ENCODE results near the gene ADPRS. TPM values are rescaled to one million over a fixed set of nuclear protein-coding genes. Genes with fewer than 3 reads are reported as not detected.

ADPRS gene
- total RNA-seq, 2 donors from 2014 or later, result 34.0 to 34.1 TPM

DNA sequence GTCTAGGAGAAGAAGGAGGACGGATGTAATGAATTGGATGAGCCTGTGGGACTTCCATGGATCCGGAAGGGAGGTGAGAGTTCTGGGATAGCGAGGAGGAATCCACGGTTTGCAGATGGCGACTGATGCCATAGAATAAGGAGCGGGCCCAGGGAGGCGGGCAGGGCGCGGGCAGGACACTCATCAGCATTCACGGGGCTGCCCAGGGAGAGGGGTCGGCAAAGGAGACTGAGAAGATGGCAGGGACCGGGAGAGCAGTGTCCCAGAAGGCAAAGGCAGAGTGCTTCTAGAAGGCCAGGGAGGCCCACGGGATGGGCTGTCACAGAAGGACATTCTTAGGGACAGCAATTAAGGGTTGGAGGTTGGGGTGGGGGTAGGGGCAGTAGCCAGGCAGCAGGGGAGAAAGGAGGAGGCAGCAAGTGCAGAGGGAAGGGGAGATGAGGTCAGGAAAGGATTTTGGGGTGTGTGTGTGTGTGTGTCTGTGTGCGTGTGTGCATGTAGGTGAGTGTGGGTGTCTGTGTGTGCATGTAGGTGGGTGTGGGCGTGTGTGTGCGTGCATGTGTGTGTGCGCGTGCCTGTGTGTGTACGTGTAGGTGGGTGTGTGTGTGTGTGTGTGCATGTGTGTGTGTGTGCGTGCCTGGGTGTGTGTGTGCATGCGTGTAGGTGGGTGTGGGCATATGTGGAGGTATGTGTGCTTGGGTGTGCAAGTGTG is 37.5 kb downstream of the ADPRS start:
- DNase-seq (ENCODE audit: low spot score) (no peak), ATAC-seq (ENCODE audit: insufficient number of reproducible peaks, low FRiP score, low read depth) (no peak)
- TF ChIP-seq, protein P1, sequence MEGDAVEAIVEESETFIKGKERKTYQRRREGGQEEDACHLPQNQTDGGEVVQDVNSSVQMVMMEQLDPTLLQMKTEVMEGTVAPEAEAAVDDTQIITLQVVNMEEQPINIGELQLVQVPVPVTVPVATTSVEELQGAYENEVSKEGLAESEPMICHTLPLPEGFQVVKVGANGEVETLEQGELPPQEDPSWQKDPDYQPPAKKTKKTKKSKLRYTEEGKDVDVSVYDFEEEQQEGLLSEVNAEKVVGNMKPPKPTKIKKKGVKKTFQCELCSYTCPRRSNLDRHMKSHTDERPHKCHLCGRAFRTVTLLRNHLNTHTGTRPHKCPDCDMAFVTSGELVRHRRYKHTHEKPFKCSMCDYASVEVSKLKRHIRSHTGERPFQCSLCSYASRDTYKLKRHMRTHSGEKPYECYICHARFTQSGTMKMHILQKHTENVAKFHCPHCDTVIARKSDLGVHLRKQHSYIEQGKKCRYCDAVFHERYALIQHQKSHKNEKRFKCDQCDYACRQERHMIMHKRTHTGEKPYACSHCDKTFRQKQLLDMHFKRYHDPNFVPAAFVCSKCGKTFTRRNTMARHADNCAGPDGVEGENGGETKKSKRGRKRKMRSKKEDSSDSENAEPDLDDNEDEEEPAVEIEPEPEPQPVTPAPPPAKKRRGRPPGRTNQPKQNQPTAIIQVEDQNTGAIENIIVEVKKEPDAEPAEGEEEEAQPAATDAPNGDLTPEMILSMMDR (IDR thresholded peaks at IDR 0.05), result no peak
- H3K9me3 ChIP-seq, result no peaks in the 10 kb centered on the region
- H3K4me1 ChIP-seq (ENCODE audit: control insufficient read depth in 1 of 2, low read depth in 2 of 2), result peaks cover 10 to 24% of the 10 kb centered on the region in 2 donors
- no peak overlapping the region for H3K27ac ChIP-seq
- no peaks in the 10 kb centered on the region for H3K27me3 ChIP-seq (replicated peaks; ENCODE audit: insufficient read depth)
- peak overlapping the region; percentile 86 for H3K4me3 ChIP-seq
- H3K36me3 ChIP-seq, result no peaks in the 10 kb centered on the region

DNA sequence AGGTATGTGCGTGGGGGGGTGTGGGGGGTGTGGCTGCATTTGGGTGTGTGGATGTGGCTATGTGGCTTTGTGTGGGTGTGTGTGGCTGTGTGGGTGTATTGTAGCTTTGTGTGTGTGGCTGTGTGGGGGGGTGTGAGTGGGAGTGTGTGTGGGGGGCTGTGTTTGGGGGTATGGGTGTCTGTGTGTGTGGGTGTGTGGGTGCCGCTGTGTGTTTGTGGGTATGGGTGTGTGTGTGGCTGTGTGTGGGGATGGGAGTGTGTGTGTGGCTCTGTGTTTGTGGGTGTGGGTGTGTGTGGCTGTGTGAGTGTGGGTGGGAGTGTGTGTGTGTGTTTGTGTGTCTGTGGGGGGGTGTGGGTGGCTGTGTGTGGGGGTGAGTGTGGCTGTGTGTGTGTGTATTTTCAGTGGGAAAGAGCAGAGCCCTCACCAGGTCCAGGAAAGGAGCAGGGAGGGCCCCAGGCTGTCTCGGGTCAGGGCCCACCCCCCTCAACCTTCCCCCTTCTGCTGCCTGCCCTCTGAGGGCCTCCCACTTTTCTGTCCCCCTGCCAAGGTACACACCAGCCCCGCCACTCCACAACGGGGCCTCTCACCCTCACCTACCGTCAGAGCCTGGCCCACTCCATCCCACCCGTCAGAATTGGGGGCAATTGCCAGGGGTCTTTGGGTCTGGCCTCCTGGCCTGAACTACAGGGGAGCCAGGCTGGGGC is 38.3 kb downstream of the ADPRS start:
- Histone ChIP-seq H3K36me3 (no peaks in the 10 kb centered on the region), H3K9me3 (no peaks in the 10 kb centered on the region), H3K4me1 (ENCODE audit: control insufficient read depth in 1 of 2, low read depth in 2 of 2) (peaks cover 10 to 24% of the 10 kb centered on the region in 2 donors), H3K27me3 (replicated peaks; ENCODE audit: insufficient read depth) (no peaks in the 10 kb centered on the region), H3K4me3 (no peak overlapping the region), H3K27ac (no peak overlapping the region)
- TF ChIP-seq, protein P1 (IDR thresholded peaks at IDR 0.05), result no peak
- DNase-seq (ENCODE audit: low spot score) (no peak), ATAC-seq (ENCODE audit: insufficient number of reproducible peaks, low FRiP score, low read depth) (no peak)

DNA sequence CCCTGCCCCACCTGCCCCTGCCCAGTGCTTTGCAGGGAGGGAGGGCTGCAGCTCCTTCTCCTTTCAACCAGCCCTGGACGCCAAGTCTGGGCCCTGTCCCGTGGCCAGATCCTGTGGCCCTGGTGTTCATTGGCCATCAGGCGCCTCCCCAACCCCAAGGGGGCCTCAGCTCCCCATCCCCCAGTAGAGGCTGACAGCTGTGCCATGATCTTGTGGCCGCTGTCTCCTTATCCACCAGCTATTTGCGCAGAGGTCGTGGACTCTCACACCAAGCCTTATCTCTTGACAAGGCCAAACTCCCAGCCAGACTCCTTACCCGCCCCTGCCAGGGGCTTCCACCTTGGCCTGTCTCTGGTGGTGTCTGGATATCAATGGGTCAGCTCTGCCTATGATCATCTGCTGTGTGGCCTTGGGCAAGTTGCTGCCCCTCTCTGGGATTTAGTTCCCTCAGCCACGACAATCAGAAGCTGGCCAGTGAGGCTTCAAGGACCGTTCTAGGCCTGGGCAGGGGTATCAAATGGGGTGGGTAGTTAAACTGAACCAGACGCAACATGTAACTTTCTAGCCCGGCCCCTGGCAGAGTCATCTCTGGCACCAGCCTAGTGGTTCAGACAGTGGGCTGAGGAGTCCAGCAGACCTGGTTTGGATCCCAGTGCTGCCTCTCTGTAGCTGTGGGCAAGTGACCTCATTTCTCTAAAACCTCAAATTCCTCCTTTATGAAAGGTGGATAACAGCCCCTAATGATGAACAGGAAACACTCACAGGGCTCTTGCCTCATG is 39.6 kb downstream of the ADPRS start:
- TF ChIP-seq, protein P1 (IDR thresholded peaks at IDR 0.05), result no peak
- no peak for ATAC-seq (ENCODE audit: insufficient number of reproducible peaks, low FRiP score, low read depth)
- Histone ChIP-seq H3K4me1 (ENCODE audit: control insufficient read depth in 1 of 2, low read depth in 2 of 2) (peaks cover 10 to 28% of the 10 kb centered on the region in 2 donors), H3K27me3 (replicated peaks; ENCODE audit: insufficient read depth) (no peaks in the 10 kb centered on the region), H3K4me3 (no peak overlapping the region), H3K36me3 (no peaks in the 10 kb centered on the region), H3K27ac (no peak overlapping the region), H3K9me3 (no peaks in the 10 kb centered on the region)
- no peak for DNase-seq (ENCODE audit: low spot score)

- ATAC-seq (ENCODE audit: insufficient number of reproducible peaks, low FRiP score, low read depth), result no peak
- DNase-seq (ENCODE audit: low spot score), result no peak
- no peaks in the 10 kb centered on the region for H3K27me3 ChIP-seq (replicated peaks; ENCODE audit: insufficient read depth)
Observed at GRCh38 chr1:36128905-36129206, 40.2 kb downstream of the ADPRS start.

More at GRCh38 chr1:36128905-36129206, 40.2 kb downstream of the ADPRS start:
- H3K4me3 ChIP-seq, result no peak overlapping the region
- peaks cover 10 to 28% of the 10 kb centered on the region in 2 donors for H3K4me1 ChIP-seq (ENCODE audit: control insufficient read depth in 1 of 2, low read depth in 2 of 2)
- no peaks in the 10 kb centered on the region for H3K9me3 ChIP-seq
- no peak overlapping the region for H3K27ac ChIP-seq
- no peaks in the 10 kb centered on the region for H3K36me3 ChIP-seq
- TF ChIP-seq, protein P1 (IDR thresholded peaks at IDR 0.05), result no peak
